Activated T-helper 17 cell treated with anti-CD3 and anti-CD28 coated beads, Interleukin-2, amount 50 U/mL, for 72 hours (primary cell): ENCODE results near the gene SUPT3H. TPM values are rescaled to one million over a fixed set of nuclear protein-coding genes. Genes with fewer than 3 reads are reported as not detected.
"Not testable (repeated sequence)": the region's sequence is repeated elsewhere in the genome, so short reads cannot be mapped to it uniquely, and the experiment has no call there.

Source experiments
- ATAC-seq: fragments of 150-1000 bp; cut with Tn5 transposase; replicated peaks from 2 replicates; pipeline ENCODE4 v1.10.0; 2021; ENCODE audit warnings: mild to moderate bottlenecking, moderate library complexity
- H3K27ac Mint-ChIP-seq: one replicate; pipeline ENCODE4 v1.8.0; 2022; ENCODE audit warnings: mixed read lengths
- H3K27me3 Mint-ChIP-seq: one replicate; pipeline ENCODE4 v1.8.0; 2022; ENCODE audit warnings: mixed read lengths
- H3K36me3 Mint-ChIP-seq: one replicate; pipeline ENCODE4 v1.8.0; 2022; ENCODE audit warnings: low read depth, mild to moderate bottlenecking, mixed read lengths
- H3K4me1 Mint-ChIP-seq: one replicate; pipeline ENCODE4 v1.8.0; 2022; ENCODE audit warnings: mixed read lengths
- H3K4me3 Mint-ChIP-seq: one replicate; pipeline ENCODE4 v1.8.0; 2022; ENCODE audit warnings: mild to moderate bottlenecking, mixed read lengths
- H3K9me3 Mint-ChIP-seq: one replicate; pipeline ENCODE4 v1.8.0; 2022; ENCODE audit warnings: mixed read lengths
- total RNA-seq, 2 donors: library from RNA; stranded (reverse); gene quantifications; one replicate each; pipeline ENCODE4 v1.2.3, GENCODE V29; 2022

The SUPT3H gene
- total RNA-seq, 2 donors from 2014 or later, result 12.1 to 20.0 TPM

DNA sequence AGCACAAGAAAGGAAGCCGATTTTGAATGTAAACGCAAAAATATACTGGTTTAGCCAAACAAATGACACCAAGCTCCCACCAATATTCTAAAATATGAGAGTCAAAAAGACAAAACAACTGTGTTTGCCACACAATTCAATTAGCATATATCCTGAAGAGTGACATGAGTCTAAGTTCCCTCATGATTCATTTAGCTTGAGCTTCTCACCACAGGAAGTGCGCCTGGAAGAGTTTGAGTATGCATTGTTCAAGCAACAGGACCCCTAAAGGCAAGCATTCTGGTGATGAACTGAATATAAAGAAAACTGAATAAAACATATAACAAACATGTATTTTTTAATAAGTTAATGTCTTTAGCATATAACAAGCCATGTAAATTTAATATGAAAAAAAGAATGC lies 164.8 kb downstream of the SUPT3H start:
- H3K9me3 Mint-ChIP-seq, result peaks cover 18% of the 10 kb centered on the region
- no peak overlapping the region for H3K27ac Mint-ChIP-seq
- peaks cover 5% of the 10 kb centered on the region for H3K4me1 Mint-ChIP-seq
- no peak overlapping the region for H3K4me3 Mint-ChIP-seq
- peak; percentile 82 for ATAC-seq
- peaks cover 9% of the 10 kb centered on the region for H3K36me3 Mint-ChIP-seq
- no peaks in the 10 kb centered on the region for H3K27me3 Mint-ChIP-seq

DNA sequence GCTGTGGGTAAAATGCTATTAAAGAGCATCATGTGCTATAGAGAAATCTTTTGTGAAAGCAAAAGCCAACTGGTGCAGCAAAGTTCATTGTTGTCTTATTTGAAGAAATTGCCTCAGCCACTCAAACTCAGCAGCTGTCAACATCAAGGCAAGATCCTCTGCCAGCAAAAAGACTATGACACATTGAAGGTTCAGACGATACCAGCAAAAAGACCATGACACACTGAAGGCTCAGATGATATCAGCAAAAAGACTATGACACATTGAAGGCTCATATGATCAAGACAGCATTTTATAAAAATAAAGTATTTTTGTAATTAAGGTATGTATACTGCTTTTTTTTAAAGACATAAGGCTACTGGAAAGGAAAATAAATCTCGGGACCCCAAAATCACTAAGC lies 168.0 kb downstream of the SUPT3H start:
- peaks cover 16% of the 10 kb centered on the region for H3K9me3 Mint-ChIP-seq
- ATAC-seq, result peak; percentile 68
- peaks cover 12% of the 10 kb centered on the region for H3K36me3 Mint-ChIP-seq
- no peak overlapping the region for H3K4me3 Mint-ChIP-seq
- H3K27me3 Mint-ChIP-seq, result no peaks in the 10 kb centered on the region
- peaks cover 19% of the 10 kb centered on the region for H3K4me1 Mint-ChIP-seq
- no peak overlapping the region for H3K27ac Mint-ChIP-seq

DNA sequence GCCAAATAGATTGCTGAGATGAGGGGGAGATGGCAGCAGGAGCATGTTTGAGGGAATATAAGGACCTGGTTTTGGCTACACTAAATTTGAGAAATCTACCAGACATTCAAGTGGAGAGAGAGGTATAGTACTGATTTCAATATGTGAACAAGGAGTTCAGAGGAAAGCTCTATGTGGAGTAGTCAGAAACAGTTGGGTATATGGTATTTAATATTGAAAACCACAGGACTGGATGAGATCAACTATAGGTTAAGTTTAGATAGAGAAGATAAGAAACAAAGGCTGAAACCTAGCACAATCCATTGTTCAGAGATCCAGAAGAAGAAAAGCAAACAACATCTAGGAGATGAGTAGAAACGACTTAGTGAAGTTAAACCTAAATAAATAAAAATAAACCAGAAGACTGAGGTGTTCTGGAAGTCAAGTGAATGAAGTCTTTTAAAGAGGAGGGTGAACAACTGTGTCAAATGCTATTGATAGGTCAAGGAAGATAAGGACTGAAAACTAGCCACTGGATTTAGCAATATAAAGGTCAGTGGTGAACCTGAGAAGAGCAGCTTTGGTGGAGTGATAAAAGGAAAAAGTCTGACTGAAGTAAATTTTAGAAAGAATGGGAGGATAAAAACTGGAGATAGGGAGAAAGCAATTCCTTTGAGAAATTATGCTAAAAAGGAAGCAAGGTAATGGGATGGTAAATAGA lies 170.8 kb downstream of the SUPT3H start:
- H3K27ac Mint-ChIP-seq, result peak overlapping the region; percentile 31
- H3K4me3 Mint-ChIP-seq, result no peak overlapping the region
- H3K27me3 Mint-ChIP-seq, result no peaks in the 10 kb centered on the region
- ATAC-seq, result peak; percentile 62
- peaks cover 14% of the 10 kb centered on the region for H3K4me1 Mint-ChIP-seq
- H3K36me3 Mint-ChIP-seq, result peaks cover 12% of the 10 kb centered on the region
- H3K9me3 Mint-ChIP-seq, result peaks cover 15% of the 10 kb centered on the region

DNA sequence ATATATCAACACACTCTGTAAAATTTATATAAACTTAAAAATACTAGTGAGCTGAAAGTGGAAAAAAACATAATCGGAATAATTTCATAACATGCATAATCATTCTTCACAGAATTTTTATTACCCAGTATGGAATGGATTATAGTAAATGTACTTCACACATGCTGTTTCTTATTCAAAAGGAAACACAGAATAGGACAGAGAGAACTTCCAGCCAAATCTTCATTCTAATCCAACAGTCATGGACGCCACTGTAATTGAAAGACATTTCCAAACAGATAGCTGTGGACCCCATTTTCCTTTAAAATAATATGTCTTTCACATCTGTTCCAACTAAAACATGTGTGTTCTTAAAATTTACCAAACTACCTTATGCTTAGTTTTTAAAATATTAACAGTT lies 176.2 kb downstream of the SUPT3H start:
- Mint-ChIP-seq H3K27ac (no peak overlapping the region), H3K4me3 (no peak overlapping the region), H3K9me3 (no peaks in the 10 kb centered on the region), H3K36me3 (no peaks in the 10 kb centered on the region), H3K27me3 (no peaks in the 10 kb centered on the region), H3K4me1 (peaks cover 6% of the 10 kb centered on the region)
- no peak for ATAC-seq

DNA sequence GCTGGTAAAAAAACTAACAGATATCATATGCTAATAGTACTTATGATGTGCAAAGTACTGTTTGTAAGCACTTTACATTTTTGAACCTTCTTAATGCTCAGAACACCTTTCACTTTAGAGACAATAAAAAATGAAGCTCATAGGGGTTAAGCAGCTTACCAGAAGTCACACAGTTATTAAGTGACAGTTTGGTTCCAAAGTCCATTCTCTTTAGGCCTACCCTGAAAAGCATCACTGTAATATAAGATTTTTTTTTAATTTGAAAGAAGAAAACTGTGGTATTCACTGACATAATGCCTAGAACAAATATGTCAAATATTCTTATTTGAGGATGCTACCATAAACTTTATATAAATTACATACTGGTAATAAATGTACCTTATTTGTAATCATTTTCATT lies 177.2 kb downstream of the SUPT3H start:
- H3K4me3 Mint-ChIP-seq, result no peak overlapping the region
- no peak overlapping the region for H3K27ac Mint-ChIP-seq
- no peaks in the 10 kb centered on the region for H3K27me3 Mint-ChIP-seq
- H3K9me3 Mint-ChIP-seq, result no peaks in the 10 kb centered on the region
- peaks cover 3% of the 10 kb centered on the region for H3K4me1 Mint-ChIP-seq
- ATAC-seq, result no peak
- H3K36me3 Mint-ChIP-seq, result no peaks in the 10 kb centered on the region

DNA sequence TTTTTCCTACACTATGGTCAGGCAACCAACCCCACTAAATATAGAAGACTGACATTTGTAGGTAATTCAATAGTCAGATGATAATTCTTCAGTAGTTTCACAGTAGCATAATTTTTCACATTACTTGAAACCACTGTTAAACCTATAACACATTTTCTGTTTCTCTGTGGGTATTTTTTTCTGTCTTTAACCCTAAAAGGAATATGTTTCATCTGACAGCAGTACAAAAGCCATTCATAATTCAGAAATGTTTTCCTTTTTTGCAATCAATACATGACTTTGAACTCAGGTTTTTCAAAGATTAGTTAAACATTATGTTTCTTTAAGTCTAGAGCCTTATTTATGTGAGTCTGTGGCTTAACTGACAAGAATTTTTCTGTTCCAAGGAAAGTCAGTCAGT lies 178.2 kb downstream of the SUPT3H start:
- H3K4me1 Mint-ChIP-seq, result peaks cover 8% of the 10 kb centered on the region
- no peaks in the 10 kb centered on the region for H3K27me3 Mint-ChIP-seq
- no peaks in the 10 kb centered on the region for H3K9me3 Mint-ChIP-seq
- no peak overlapping the region for H3K27ac Mint-ChIP-seq
- no peak for ATAC-seq
- H3K36me3 Mint-ChIP-seq, result no peaks in the 10 kb centered on the region
- no peak overlapping the region for H3K4me3 Mint-ChIP-seq

DNA sequence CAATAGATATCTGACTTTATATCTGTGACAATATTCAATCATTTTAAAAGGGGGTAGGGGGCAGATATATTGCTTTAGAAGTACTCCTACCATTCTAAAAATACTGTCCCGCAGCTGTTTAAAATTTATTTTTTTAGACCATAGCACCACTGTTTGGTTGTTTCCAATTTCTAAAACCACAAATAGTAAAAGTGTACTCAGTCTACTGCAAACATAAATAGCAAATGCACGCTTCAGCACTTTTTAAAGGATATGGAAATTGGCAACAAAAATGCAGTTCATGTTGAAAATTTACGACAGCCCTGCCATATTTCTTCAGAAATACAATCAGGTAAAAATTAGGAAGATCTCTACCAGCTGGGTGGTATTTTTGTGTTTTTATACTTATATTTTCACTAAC lies 181.6 kb downstream of the SUPT3H start:
- no peaks in the 10 kb centered on the region for H3K36me3 Mint-ChIP-seq
- H3K4me1 Mint-ChIP-seq, result peaks cover 8% of the 10 kb centered on the region
- no peak overlapping the region for H3K4me3 Mint-ChIP-seq
- ATAC-seq, result no peak
- no peaks in the 10 kb centered on the region for H3K27me3 Mint-ChIP-seq
- no peak overlapping the region for H3K27ac Mint-ChIP-seq
- no peaks in the 10 kb centered on the region for H3K9me3 Mint-ChIP-seq

DNA sequence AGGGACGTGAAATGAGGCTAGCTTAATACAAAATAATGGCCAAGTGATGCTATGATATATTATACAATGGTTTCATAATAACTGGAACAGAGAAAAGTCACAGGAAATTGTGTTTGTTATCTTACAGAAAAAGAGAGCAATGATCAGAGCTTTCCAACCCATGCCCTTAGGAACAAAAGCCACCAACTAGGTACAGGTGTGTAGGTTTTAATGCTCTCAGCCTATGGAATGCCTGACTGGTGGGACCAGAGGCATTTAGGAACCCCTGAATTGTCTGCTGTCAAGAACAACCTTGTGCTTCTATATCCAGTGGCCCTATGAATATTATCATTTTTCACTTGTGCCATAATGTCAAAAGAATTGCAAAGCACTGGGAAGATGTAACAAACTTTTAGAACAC lies 182.6 kb downstream of the SUPT3H start:
- H3K4me3 Mint-ChIP-seq, result no peak overlapping the region
- H3K27me3 Mint-ChIP-seq, result no peaks in the 10 kb centered on the region
- peaks cover 8% of the 10 kb centered on the region for H3K4me1 Mint-ChIP-seq
- no peaks in the 10 kb centered on the region for H3K36me3 Mint-ChIP-seq
- no peaks in the 10 kb centered on the region for H3K9me3 Mint-ChIP-seq
- no peak overlapping the region for H3K27ac Mint-ChIP-seq
- peak; percentile 35 for ATAC-seq

DNA sequence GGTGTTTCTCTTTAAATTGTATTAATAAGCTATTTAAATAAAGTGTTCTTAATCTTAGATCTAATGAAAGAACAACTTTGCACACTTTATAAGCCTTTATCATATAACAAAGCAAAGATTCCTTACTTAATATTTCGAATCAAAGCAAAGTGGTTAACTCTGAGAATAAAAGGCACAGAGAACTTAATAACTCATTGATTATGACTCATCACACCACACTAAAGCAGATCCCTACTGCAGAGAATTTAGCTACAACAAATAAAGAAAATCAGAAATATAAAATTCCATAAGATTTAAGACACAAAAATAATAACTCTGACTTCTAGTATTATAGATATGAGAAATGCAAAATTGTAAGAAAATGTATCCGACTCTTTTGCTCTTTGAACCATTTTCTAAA lies 185.2 kb downstream of the SUPT3H start:
- Mint-ChIP-seq H3K4me3 (no peak overlapping the region), H3K9me3 (no peaks in the 10 kb centered on the region), H3K27ac (no peak overlapping the region), H3K36me3 (no peaks in the 10 kb centered on the region), H3K4me1 (peaks cover 8% of the 10 kb centered on the region), H3K27me3 (no peaks in the 10 kb centered on the region)
- no peak for ATAC-seq

DNA sequence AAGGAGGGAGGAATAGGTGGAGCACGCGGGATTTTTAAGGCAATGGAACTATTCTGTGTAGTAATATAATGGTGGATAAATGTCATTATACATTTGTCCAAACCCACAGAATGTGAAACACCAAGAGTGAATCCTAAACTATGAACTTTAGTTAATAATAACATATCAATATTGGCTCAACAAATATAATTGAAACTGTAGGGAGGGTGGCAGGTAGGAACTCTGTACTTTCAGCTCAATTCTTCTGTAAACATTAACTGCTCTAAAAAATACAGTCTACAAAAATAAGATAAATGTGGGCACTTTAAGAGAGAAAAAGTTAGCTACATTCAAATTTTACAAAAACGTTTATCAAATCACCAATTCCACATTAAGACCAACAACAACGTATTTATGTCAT lies 186.3 kb downstream of the SUPT3H start:
- H3K36me3 Mint-ChIP-seq, result no peaks in the 10 kb centered on the region
- no peak for ATAC-seq
- no peaks in the 10 kb centered on the region for H3K27me3 Mint-ChIP-seq
- no peaks in the 10 kb centered on the region for H3K9me3 Mint-ChIP-seq
- no peak overlapping the region for H3K27ac Mint-ChIP-seq
- peaks cover 8% of the 10 kb centered on the region for H3K4me1 Mint-ChIP-seq
- no peak overlapping the region for H3K4me3 Mint-ChIP-seq

DNA sequence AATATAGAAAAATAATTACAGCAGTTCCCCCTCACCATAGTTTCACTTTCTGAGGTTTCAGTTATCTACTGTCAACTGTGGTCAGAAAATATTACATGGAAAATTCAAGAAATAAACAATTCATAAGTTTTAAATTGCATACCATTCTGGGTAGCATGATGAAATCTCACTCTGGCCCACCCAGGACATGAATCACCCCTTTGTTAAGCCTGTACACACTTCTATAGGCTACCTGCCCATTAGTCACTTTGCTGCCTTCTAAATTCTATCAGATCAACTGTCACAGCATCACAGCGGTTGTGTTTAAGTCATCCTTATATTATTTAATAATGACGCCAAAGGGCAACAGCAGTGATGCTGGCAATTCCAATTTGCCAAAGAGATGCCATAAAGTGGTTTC lies 189.9 kb downstream of the SUPT3H start:
- Mint-ChIP-seq H3K4me1 (peaks cover 4% of the 10 kb centered on the region), H3K27me3 (no peaks in the 10 kb centered on the region), H3K27ac (no peak overlapping the region), H3K36me3 (no peaks in the 10 kb centered on the region), H3K4me3 (peak overlapping the region; percentile 16), H3K9me3 (peaks cover 4% of the 10 kb centered on the region)
- peak; percentile 78 for ATAC-seq

DNA sequence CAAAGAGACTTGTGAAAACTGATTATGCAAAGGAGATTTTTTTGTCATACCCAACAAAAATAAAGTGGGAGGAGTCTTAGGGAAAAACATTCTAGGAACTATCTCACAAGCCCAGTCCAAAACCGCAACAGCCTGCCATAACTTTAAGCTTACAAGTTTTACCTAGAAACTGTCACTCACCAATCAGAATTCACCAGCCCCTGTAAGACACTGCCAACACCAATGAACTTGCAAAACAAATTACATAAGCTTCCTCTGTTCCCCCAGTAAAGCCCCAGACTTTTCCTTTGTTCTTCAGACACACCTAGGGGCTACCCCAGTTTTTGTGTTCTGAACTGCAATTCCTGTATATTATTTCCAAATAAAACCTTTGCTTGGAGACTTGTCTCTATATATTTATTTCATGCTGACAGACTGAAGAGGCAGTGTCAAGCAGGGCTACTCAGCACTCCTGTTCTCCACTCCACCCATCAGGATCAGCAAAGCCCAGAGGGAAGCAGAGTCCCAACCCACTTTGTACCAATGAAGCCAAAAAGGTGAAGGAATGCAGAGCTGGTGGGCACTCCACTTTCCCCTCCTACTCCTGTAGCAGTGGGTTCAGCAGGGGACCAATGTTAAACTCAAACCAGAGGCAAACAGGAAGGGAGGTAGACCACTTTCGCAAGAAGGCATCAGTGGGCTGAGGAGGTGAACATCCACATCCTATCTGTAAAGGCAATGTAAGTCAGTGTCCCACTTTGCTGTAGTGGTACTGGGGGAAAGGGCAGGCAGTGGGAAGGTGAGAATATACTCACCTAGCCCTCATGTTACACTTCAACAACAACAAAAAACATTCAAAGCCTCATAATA lies 192.1 kb downstream of the SUPT3H start:
- ATAC-seq, result peak; percentile 54
- Mint-ChIP-seq H3K9me3 (peaks cover 4% of the 10 kb centered on the region), H3K4me3 (peak overlapping the region; percentile 8), H3K36me3 (no peaks in the 10 kb centered on the region), H3K27ac (peak overlapping the region; percentile 18), H3K27me3 (no peaks in the 10 kb centered on the region), H3K4me1 (peaks cover 4% of the 10 kb centered on the region)

DNA sequence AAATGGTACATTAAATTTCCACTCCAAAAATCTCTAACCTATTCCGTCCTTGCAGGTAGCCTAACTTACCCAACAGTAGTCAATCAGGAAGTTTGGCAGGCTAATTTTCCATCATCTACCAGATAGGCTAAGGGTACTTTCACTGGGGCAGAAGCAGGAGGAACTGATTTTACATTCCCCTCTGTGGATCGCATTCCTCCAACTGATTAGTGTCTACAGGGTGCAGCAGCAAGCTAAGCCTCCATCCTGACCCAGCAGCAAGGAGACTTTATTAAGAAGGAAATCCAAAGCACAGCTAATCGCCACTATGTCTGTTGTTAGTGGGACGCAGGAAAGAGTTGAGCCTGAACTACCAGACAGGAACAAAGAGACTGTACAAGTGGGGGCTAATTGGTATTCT lies 192.8 kb downstream of the SUPT3H start:
- no peak overlapping the region for H3K4me3 Mint-ChIP-seq
- peaks cover 4% of the 10 kb centered on the region for H3K9me3 Mint-ChIP-seq
- no peaks in the 10 kb centered on the region for H3K36me3 Mint-ChIP-seq
- H3K27ac Mint-ChIP-seq, result no peak overlapping the region
- peaks cover 4% of the 10 kb centered on the region for H3K4me1 Mint-ChIP-seq
- H3K27me3 Mint-ChIP-seq, result no peaks in the 10 kb centered on the region
- no peak for ATAC-seq

DNA sequence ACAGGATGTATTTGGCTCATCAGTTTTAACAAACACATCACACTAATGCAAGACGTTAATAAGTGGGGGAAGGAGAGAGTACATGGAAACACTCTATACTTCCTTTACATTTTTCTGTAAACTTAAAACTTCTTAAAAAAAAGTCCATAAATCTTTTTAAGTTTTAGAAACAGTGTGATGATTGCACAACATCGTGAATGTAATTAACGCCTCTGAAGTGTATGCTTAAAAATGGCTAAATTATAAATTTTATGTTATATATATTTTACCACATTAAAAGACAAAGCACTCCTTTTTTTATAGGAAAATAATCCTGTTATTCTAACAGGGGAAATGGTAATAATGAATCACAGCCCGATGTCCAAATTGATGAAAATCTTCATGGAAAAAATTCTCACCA lies 193.7 kb downstream of the SUPT3H start:
- Mint-ChIP-seq H3K36me3 (no peaks in the 10 kb centered on the region), H3K27ac (no peak overlapping the region), H3K9me3 (peaks cover 4% of the 10 kb centered on the region), H3K4me3 (no peak overlapping the region), H3K27me3 (no peaks in the 10 kb centered on the region), H3K4me1 (peaks cover 4% of the 10 kb centered on the region)
- ATAC-seq, result no peak

DNA sequence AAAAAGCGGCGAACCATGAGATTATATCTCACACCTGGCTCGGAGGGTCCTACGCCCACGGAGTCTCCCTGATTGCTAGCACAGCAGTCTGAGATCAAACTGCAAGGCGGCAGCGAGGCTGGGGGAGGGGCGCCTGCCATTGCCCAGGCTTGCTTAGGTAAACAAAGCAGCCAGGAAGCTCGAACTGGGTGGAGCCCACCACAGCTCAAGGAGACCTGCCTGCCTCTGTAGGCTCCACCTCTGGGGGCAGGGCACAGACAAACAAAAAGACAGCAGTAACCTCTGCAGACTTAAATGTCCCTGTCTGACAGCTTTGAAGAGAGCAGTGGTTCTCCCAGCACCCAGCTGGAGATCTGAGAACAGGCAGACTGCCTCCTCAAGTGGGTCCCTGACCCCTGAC lies 201.4 kb downstream of the SUPT3H start:
- not testable (repeated sequence) for H3K4me1 Mint-ChIP-seq, H3K9me3 Mint-ChIP-seq, H3K4me3 Mint-ChIP-seq, H3K36me3 Mint-ChIP-seq, ATAC-seq, H3K27me3 Mint-ChIP-seq, H3K27ac Mint-ChIP-seq
